OCI-LY3 (cell line): ENCODE data around the gene ALDH1B1.

Experiments
- H2AFZ ChIP-seq: fragments of 200-600, 300-600 bp; shearing (Covaris generic); 2 replicates; pipeline ENCODE4 v1.6.0; 2014; ENCODE audit warnings: antibody characterized with exemption, low read depth, low read length
- H3K27ac ChIP-seq: fragments of 200-600, 300-600 bp; sonication (generic); 2 replicates; pipeline ENCODE4 v1.5.1; 2014; ENCODE audit warnings: mild to moderate bottlenecking, low read length, moderate library complexity, mixed read lengths
- H3K27me3 ChIP-seq: fragments of 200-600, 300-600 bp; sonication (generic); 2 replicates; pipeline ENCODE4 v1.6.1; 2014; ENCODE audit warnings: low read depth, low read length, mixed read lengths
- H3K36me3 ChIP-seq: fragments of 200-600, 300-600 bp; sonication (generic); replicated peaks from 2 replicates; pipeline ENCODE3; 2014; ENCODE audit warnings: low read depth, low read length, mixed read lengths
- H3K4me1 ChIP-seq: fragments of 300-600, 200-600 bp; sonication (generic); 2 replicates; pipeline ENCODE4 v1.6.1; 2014; ENCODE audit warnings: low read length, mixed read lengths
- H3K4me2 ChIP-seq: fragments of 200-600, 300-600 bp; sonication (generic); 2 replicates; pipeline ENCODE4 v1.6.1; 2014; ENCODE audit warnings: low read length, mixed read lengths
- H3K4me3 ChIP-seq: fragments of 300-600, 200-600 bp; sonication (generic); 2 replicates; pipeline ENCODE4 v1.5.1; 2014; ENCODE audit warnings: antibody characterized with exemption, mild to moderate bottlenecking, low read length, moderate library complexity
- H3K79me2 ChIP-seq: fragments of 300-600, 200-600 bp; shearing (Covaris generic); 2 replicates; pipeline ENCODE4 v1.6.1; 2014; ENCODE audit warnings: mild to moderate bottlenecking, low read length, mixed read lengths
- H3K9ac ChIP-seq: fragments of 300-600, 200-600 bp; shearing (Covaris generic); 2 replicates; pipeline ENCODE4 v1.6.0; 2014; ENCODE audit warnings: mild to moderate bottlenecking, low read length, moderate library complexity
- H3K9me3 ChIP-seq: fragments of 200-600, 300-600 bp; shearing (Covaris generic); 2 replicates; pipeline ENCODE4 v1.6.1; 2014; ENCODE audit warnings: low read length, mixed read lengths; ENCODE audit not compliant: insufficient read depth
- H4K20me1 ChIP-seq: fragments of 200-600, 300-600 bp; sonication (generic); 2 replicates; pipeline ENCODE4 v1.6.1; 2016; ENCODE audit warnings: low read length, mixed read lengths; ENCODE audit not compliant: insufficient read depth
- CTCF ChIP-seq: fragments of 200-600, 300-600 bp; sonication (generic); IDR thresholded peaks from 2 replicates; pipeline ENCODE4 v1.5.1; 2014; ENCODE audit warnings: antibody characterized with exemption, low read length, low read depth
- EZH2phosphoT487 ChIP-seq: fragments of 200-600 bp; shearing (Covaris generic); IDR thresholded peaks from 2 replicates; pipeline ENCODE4 v1.6.1; 2018; ENCODE audit warnings: antibody characterized with exemption, mixed run types, low read depth

Gene ALDH1B1

GRCh38 chr9:38350529-38350928 is 42.0 kb upstream of the ALDH1B1 start:
- Histone ChIP-seq H3K9ac (no peak overlapping the region), H3K4me1 (peaks cover 4% of the 10 kb centered on the region; the same call in 1 of the 2 replicates), H3K79me2 (no peaks in the 10 kb centered on the region), H2AFZ (no peak overlapping the region), H3K27me3 (no peaks in the 10 kb centered on the region), H3K27ac (no peak overlapping the region), H3K9me3 (no peaks in the 10 kb centered on the region), H4K20me1 (no peaks in the 10 kb centered on the region), H3K4me3 (no peak overlapping the region), H3K4me2 (no peak overlapping the region), H3K36me3 (no peaks in the 10 kb centered on the region)
- TF ChIP-seq CTCF (no peak), EZH2phosphoT487 (no peak)

- H3K27ac ChIP-seq: no peak overlapping the region
- no peak overlapping the region for H3K4me3 ChIP-seq
- H3K4me2 ChIP-seq: no peak overlapping the region
- H3K27me3 ChIP-seq: no peaks in the 10 kb centered on the region
- no peaks in the 10 kb centered on the region for H3K79me2 ChIP-seq
- no peak overlapping the region for H3K9ac ChIP-seq
- H2AFZ ChIP-seq: no peak overlapping the region
- TF ChIP-seq CTCF: no peak
- TF ChIP-seq EZH2phosphoT487: no peak
- H4K20me1 ChIP-seq: no peaks in the 10 kb centered on the region
- H3K9me3 ChIP-seq: no peaks in the 10 kb centered on the region
- H3K36me3 ChIP-seq: no peaks in the 10 kb centered on the region
- H3K4me1 ChIP-seq: peaks cover 4% of the 10 kb centered on the region; the same call in 1 of the 2 replicates
Measured at GRCh38 chr9:38352530-38353328, 39.8 kb upstream of the ALDH1B1 start.

GRCh38 chr9:38355115-38355514 is 37.4 kb upstream of the ALDH1B1 start:
- no peak overlapping the region for H3K4me3 ChIP-seq
- no peaks in the 10 kb centered on the region for H3K36me3 ChIP-seq
- no peak overlapping the region for H3K27ac ChIP-seq
- H3K9ac ChIP-seq: no peak overlapping the region
- H4K20me1 ChIP-seq: no peaks in the 10 kb centered on the region
- H3K9me3 ChIP-seq: no peaks in the 10 kb centered on the region
- H3K79me2 ChIP-seq: no peaks in the 10 kb centered on the region
- H2AFZ ChIP-seq: no peak overlapping the region
- no peaks in the 10 kb centered on the region for H3K27me3 ChIP-seq
- H3K4me1 ChIP-seq: peaks cover 4% of the 10 kb centered on the region; the same call in 1 of the 2 replicates
- H3K4me2 ChIP-seq: no peak overlapping the region
- TF ChIP-seq CTCF (no peak), EZH2phosphoT487 (no peak)

GRCh38 chr9:38355517-38356120 is 36.9 kb upstream of the ALDH1B1 start:
- TF ChIP-seq CTCF (no peak), EZH2phosphoT487 (no peak)
- Histone ChIP-seq H3K36me3 (no peaks in the 10 kb centered on the region), H3K27me3 (no peaks in the 10 kb centered on the region), H3K9me3 (no peaks in the 10 kb centered on the region), H3K27ac (no peak overlapping the region), H3K4me3 (no peak overlapping the region), H4K20me1 (no peaks in the 10 kb centered on the region), H3K9ac (no peak overlapping the region), H3K4me2 (no peak overlapping the region), H2AFZ (no peak overlapping the region), H3K79me2 (no peaks in the 10 kb centered on the region), H3K4me1 (peaks cover 4% of the 10 kb centered on the region; the same call in 1 of the 2 replicates)
